GM12873 (cell line): ENCODE results near the gene KREMEN1.

ENCODE experiments used
- CTCF ChIP-seq: IDR thresholded peaks from 2 replicates; pipeline ENCODE4 v1.5.1; 2012; ENCODE audit warnings: low read depth, mild to moderate bottlenecking, moderate library complexity, low read length, control low read depth; ENCODE audit not compliant: insufficient read depth; ENCODE audit errors: missing control alignments

The KREMEN1 gene

GRCh38 chr22:29073618-29074275 is 912 bp downstream of the KREMEN1 start:
- no peak for TF ChIP-seq CTCF

- TF ChIP-seq CTCF = no peak
Measured at GRCh38 chr22:29074276-29074772, 1.5 kb downstream of the KREMEN1 start.

- TF ChIP-seq CTCF = no peak
Measured at GRCh38 chr22:29078036-29078868, 5.4 kb downstream of the KREMEN1 start.

- no peak for TF ChIP-seq CTCF
Measured at GRCh38 chr22:29078869-29079207, 6.0 kb downstream of the KREMEN1 start.

- no peak for TF ChIP-seq CTCF
Measured at GRCh38 chr22:29079218-29079901, 6.5 kb downstream of the KREMEN1 start.

- no peak for TF ChIP-seq CTCF
Measured at GRCh38 chr22:29080106-29080975, 7.5 kb downstream of the KREMEN1 start.
